ENCODE results near the gene GYPC.

The GYPC gene

DNA sequence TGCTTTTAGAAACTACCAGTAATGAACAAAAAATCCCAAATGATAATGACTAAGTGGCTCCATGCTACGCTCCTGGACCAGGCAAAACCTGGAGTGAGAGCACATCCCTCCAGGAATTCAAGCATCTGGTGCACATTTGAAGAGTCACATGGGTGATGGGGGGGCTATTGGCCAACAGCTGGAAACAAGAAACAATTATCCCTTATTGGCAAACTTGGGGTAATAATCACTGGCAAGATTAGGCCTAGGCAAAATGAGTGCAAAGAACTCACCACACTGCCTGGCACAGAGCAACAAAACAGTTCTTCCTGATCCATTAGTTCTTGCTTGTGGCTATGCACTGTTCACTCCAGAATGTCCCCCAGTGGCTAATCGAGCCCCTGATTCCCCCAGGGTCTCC, 66.1 kb downstream of the GYPC start:
- no peak overlapping the region for H3K27ac ChIP-seq
- no peak for DNase-seq (ENCODE audit: low read depth, low spot score)

DNA sequence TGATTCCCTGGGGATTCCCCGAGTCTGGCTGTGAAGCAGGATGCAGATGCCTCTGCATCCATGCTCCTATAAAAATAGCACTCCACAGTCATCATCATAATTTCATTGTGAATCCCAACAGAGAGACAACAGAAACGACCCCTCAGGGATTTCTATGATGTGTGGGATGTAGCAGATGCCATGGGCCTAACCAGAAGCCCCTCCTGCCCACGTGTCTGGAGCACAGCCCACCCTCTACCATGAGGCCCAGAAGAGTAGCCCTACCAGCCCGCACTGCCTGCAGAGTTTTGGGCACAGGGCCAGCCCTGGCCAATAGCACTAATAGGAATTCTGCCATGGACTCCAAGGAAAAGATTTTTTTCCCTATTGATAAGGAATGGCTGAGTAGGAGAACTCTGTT, 66.6 kb downstream of the GYPC start:
- H3K27ac ChIP-seq: no peak overlapping the region
- DNase-seq (ENCODE audit: low read depth, low spot score): no peak

- no peak for DNase-seq (ENCODE audit: low read depth, low spot score)
These were observed 67.4 kb downstream of the GYPC start for GRCh38 chr2:126723281-126723815.

GRCh38 chr2:126725580-126725979, 69.6 kb downstream of the GYPC start:
- DNase-seq (ENCODE audit: low read depth, low spot score): no peak
- H3K27ac ChIP-seq: no peak overlapping the region

More at GRCh38 chr2:126723281-126723815, 67.4 kb downstream of the GYPC start:
- H3K27ac ChIP-seq: no peak overlapping the region

DNA sequence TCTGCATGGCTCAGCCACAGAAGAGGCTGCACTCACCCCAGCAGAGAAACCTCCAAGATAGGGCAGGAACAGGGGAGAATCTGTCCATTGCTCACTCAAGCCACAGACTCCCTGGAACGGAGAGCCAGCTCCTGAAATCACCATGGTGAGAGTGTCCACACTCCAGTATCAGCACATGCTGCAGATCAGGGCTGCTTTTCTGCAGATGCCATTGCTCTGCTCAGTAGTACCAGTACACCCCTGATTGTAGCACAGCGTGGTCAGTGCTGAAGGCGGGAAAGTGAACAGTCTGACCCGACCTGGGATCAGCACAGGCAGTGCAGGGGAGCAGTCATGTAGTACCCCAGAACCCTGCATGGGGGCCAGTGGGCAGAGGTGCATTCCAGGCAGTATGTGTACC, 73.9 kb downstream of the GYPC start:
- no peak for DNase-seq (ENCODE audit: low read depth, low spot score)
- H3K27ac ChIP-seq: no peak overlapping the region

- no peak for DNase-seq (ENCODE audit: low read depth, low spot score)
- H3K27ac ChIP-seq: no peak overlapping the region
These were observed 74.7 kb downstream of the GYPC start for GRCh38 chr2:126730655-126731054.

DNA sequence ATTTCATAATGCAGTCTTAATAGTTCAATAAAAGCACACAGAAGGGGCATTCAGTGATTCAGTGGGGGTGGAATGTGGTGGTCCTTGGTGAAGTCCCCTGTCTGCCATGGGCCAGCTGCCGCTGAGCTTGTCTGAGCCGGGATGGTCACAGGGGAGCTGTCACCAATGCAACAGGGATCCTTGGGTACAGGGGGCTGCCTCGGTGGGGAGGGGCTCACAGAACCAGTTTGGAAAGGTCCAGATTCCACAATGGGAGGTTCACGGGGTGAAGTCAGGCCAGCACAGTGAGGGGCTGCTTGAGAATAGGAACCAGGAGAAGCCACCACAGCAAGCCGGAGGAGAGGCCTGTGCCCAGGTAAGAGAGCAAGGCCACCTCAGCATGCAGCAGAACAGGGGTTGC, 75.4 kb downstream of the GYPC start:
- H3K27ac ChIP-seq: no peak overlapping the region
- DNase-seq (ENCODE audit: low read depth, low spot score): no peak

- no peak overlapping the region for H3K27ac ChIP-seq
- no peak for DNase-seq (ENCODE audit: low read depth, low spot score)
These were observed 76.8 kb downstream of the GYPC start for GRCh38 chr2:126732682-126733245.

DNA sequence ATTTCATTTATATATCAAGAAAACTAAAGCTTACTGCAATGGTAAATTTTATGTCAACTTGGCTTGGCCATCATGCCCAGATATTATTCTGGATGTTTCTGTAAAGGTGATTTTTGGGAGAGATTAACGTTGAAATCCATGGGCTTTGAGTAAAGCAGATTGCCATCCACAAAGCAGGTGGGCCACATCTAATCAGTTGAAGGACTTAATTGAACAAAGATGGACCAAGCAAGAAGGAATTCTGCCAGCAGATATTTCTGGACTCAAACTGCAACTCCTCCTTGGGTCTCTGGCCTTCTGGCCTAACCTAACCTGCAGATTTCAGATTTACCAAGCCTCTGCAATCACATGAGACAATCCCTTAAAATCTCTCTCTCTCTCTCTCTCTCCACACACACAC, 77.8 kb downstream of the GYPC start:
- H3K27ac ChIP-seq: no peak overlapping the region
- DNase-seq (ENCODE audit: low read depth, low spot score): no peak

- no peak overlapping the region for H3K27ac ChIP-seq
- DNase-seq (ENCODE audit: low read depth, low spot score): no peak
These were observed 80.3 kb downstream of the GYPC start for GRCh38 chr2:126736133-126736874.

DNA sequence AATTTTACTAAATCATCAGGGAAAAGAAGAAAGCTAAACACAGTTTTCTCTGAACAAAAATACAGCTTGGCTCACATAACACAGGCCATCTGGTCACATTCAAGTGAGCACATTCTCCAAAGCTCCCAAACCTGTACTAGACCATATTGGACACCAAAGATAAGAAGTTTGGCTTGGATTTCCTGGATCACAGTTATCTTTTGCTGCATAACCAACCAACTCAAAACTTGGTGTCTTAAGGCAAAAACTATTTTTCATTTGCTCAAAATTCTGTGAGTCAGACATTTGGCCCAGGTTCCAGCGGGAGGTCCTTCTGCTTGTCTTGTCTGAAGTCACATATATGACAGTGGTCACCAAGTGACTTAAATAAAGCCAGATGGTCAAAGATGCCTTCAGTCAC, 83.2 kb downstream of the GYPC start:
- H3K27ac ChIP-seq: no peak overlapping the region
- DNase-seq (ENCODE audit: low read depth, low spot score): no peak

DNA sequence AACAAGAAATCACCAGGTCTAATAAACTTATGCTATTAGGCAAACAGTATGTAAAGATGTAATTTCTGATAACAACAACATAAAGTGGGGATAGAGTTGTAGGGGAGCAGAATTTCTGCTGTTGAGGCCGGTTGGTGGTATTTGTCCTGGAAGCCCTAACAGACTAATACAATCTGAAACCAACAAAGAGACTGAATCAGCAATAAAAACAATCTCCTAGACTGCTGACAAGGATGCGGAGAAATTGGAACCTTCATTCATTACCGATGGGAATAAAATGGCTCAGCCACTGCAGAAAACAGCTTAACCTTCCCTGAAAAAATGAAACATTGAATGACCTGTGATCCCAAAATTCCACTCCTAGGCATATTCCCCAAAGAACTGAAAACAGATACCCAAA, 88.7 kb downstream of the GYPC start:
- no peak overlapping the region for H3K27ac ChIP-seq
- no peak for DNase-seq (ENCODE audit: low read depth, low spot score)

Data from epithelial cell of prostate (primary cell).